Activated CD8-positive, alpha-beta T cell treated with anti-CD3 and anti-CD28 coated beads for 36 hours (primary cell): Measurements from ENCODE around the gene F8. TPM values are rescaled to one million over a fixed set of nuclear protein-coding genes. Genes with fewer than 3 reads are reported as not detected.

Experiments
- ATAC-seq: fragments of 200-7000 bp; cut with Tn5 transposase; one replicate; pipeline ENCODE4 v1.10.0; 2021; ENCODE audit warnings: mild to moderate bottlenecking, moderate library complexity
- CTCF ChIA-PET: fragments of 350-600 bp; sonication (Branson Sonifier 250); formaldehyde crosslinking; loops from one replicate; lab custom pipeline; 2021; ENCODE audit warnings: antibody characterized with exemption; lab: Charles Lee
- POLR2A ChIA-PET: fragments of 350-600 bp; sonication (Branson Sonifier 250); formaldehyde crosslinking; loops from one replicate; lab custom pipeline; 2021; ENCODE audit warnings: antibody characterized with exemption; lab: Charles Lee
- DNase-seq: peaks from one replicate; pipeline ENCODE4 v3.0.0-alpha.2; 2020
- H3K27ac Mint-ChIP-seq: one replicate; pipeline ENCODE4 v1.8.0; 2021; ENCODE audit warnings: mild to moderate bottlenecking, mixed read lengths
- H3K27me3 Mint-ChIP-seq: one replicate; pipeline ENCODE4 v1.8.0; 2021; ENCODE audit warnings: mixed read lengths
- H3K36me3 Mint-ChIP-seq: one replicate; pipeline ENCODE4 v1.8.0; 2021; ENCODE audit warnings: low read depth, mixed read lengths
- H3K4me1 Mint-ChIP-seq: one replicate; pipeline ENCODE4 v1.8.0; 2021; ENCODE audit warnings: low read depth, mixed read lengths
- H3K4me3 Mint-ChIP-seq: one replicate; pipeline ENCODE4 v1.8.0; 2021; ENCODE audit warnings: mild to moderate bottlenecking, moderate library complexity, mixed read lengths
- H3K9me3 Mint-ChIP-seq: one replicate; pipeline ENCODE4 v1.8.0; 2021; ENCODE audit warnings: mixed read lengths
- CTCF ChIP-seq: fragments of 200-600 bp; IDR thresholded peaks from one replicate; pipeline ENCODE4 v1.8.0; 2022; ENCODE audit warnings: antibody characterized with exemption, mild to moderate bottlenecking
- intact Hi-C: fragments of 100-400 bp; cut with micrococcal nuclease; formaldehyde crosslinking; loops from one replicate; pipeline ENCODE4 v1.10.0; 2022
- total RNA-seq, 2 experiments: library from RNA; stranded (reverse); gene quantifications; one replicate each; pipeline ENCODE4 v1.2.3, GENCODE V29; 2021

F8 gene
- total RNA-seq, 2 experiments from 2014 or later = 4.1 to 4.4 TPM

DNA sequence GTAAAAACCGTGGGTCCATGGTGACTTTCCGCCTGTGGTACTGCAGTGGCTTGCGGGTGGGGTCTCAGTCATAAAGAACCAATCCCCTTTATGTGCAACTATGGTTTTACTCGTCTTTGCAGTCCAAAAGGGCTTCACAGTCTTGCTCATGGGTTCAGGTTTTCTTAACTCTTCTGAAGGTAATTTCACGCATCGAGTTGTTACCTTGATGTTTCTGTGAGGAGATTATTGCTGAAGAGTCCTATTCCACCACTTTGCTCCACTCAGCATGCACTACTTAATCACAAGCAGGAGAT, 41.5 kb downstream of the F8 start:
- POLR2A ChIA-PET = no interaction called here
- Mint-ChIP-seq H3K36me3 (no peaks in the 10 kb centered on the region), H3K4me1 (peaks cover 5% of the 10 kb centered on the region), H3K4me3 (peak overlapping the region; percentile 73), H3K9me3 (peaks cover 4% of the 10 kb centered on the region), H3K27me3 (no peaks in the 10 kb centered on the region), H3K27ac (no peak overlapping the region)
- ATAC-seq = no peak
- no peak for TF ChIP-seq CTCF
- intact Hi-C loops = loop anchor here (1.0 to 10.0 kb wide), 2 partner anchors 76 to 164 kb away; no protein-coding TSS in a partner anchor
- CTCF ChIA-PET = interaction anchor here (1.5 to 9.4 kb wide), 2 partner anchors 10 to 76 kb away, joined by 4 to 67 read pairs; no protein-coding TSS in a partner anchor
- no peak for DNase-seq

DNA sequence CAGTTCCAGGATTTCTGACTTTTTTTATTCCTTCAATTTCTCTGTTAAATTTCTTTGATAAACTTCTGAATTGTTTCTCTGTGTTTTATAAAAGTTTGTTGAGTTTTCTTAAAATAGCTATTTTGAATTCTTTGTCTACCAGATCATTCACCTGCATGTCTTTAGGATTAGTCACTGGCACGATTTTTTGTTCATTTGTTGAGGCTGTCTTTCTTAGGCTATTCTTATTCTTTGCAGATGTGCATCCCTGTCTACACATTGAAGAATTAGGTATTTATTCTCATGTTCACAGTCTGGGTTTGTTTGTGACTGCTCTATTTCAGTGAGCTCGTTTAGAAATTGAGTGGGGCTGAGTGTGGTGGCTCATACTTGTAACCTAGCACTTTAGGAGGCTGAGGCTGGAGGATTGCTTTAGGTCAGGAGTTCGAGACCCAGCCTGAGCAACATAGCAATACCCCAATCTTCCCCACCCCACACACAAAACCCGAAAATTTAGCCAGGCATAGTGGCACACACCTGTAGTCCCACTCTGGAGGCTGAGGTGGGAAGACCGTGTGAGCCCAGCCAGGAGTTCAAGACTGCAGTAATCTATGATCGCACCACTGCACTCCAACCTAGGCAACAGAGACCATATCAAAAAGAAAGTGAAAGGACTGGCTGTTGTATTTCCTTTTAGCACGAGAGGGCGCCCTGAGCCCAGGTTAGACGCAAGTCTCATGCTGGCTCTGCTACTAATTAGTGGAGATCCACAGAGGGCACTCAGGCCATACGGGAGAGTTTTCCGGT, 42.0 kb downstream of the F8 start:
- H3K27ac Mint-ChIP-seq = peak overlapping the region; percentile 76
- POLR2A ChIA-PET = no interaction called here

GRCh38 chrX:154979629-154980028, 42.9 kb downstream of the F8 start:
- intact Hi-C loops = loop anchor here (10.0 kb wide), 1 partner anchor 165 kb away; no protein-coding TSS in a partner anchor
- Mint-ChIP-seq H3K4me1 (peaks cover 5% of the 10 kb centered on the region), H3K4me3 (no peak overlapping the region), H3K9me3 (peaks cover 4% of the 10 kb centered on the region), H3K27ac (no peak overlapping the region), H3K36me3 (no peaks in the 10 kb centered on the region), H3K27me3 (peaks cover 2% of the 10 kb centered on the region)
- DNase-seq (no peak), ATAC-seq (no peak)
- TF ChIP-seq CTCF = no peak
- CTCF ChIA-PET = interaction anchor here (0.8 to 1.8 kb wide), 9 partner anchors 11 to 238 kb away, joined by 3 to 16 read pairs (median 3); no protein-coding TSS in a partner anchor
- POLR2A ChIA-PET = no interaction called here

More for the DNA sequence above, 42.0 kb downstream of the F8 start:
- Mint-ChIP-seq H3K4me1 (peaks cover 5% of the 10 kb centered on the region), H3K27me3 (no peaks in the 10 kb centered on the region), H3K36me3 (no peaks in the 10 kb centered on the region), H3K4me3 (peak overlapping the region; percentile 73), H3K9me3 (peaks cover 4% of the 10 kb centered on the region)
- peak; percentile 47 for TF ChIP-seq CTCF
- ATAC-seq (peak; percentile 99), DNase-seq (peak; percentile 87)
- intact Hi-C loops = loop anchor here (1.0 to 10.0 kb wide), 2 partner anchors 77 to 164 kb away; no protein-coding TSS in a partner anchor
- CTCF ChIA-PET = interaction anchor here (0.7 to 1.8 kb wide), 11 partner anchors 10 to 237 kb away, joined by 3 to 16 read pairs (median 4); no protein-coding TSS in a partner anchor

GRCh38 chrX:154968353-154968752, 54.2 kb downstream of the F8 start:
- no peak for TF ChIP-seq CTCF
- H3K9me3 Mint-ChIP-seq = no peaks in the 10 kb centered on the region
- intact Hi-C loops = no loop called here
- H3K27me3 Mint-ChIP-seq = no peaks in the 10 kb centered on the region
- H3K4me1 Mint-ChIP-seq = no peaks in the 10 kb centered on the region
- H3K27ac Mint-ChIP-seq = no peak overlapping the region
- no peak overlapping the region for H3K4me3 Mint-ChIP-seq
- ChIA-PET CTCF (interaction anchor here (1.4 kb wide), 1 partner anchor 12 kb away, joined by 3 read pairs; no protein-coding TSS in a partner anchor), POLR2A (no interaction called here)
- H3K36me3 Mint-ChIP-seq = no peaks in the 10 kb centered on the region
- DNase-seq (no peak), ATAC-seq (no peak)

- Mint-ChIP-seq H3K27me3 (no peaks in the 10 kb centered on the region), H3K4me1 (no peaks in the 10 kb centered on the region), H3K9me3 (no peaks in the 10 kb centered on the region), H3K36me3 (no peaks in the 10 kb centered on the region), H3K4me3 (no peak overlapping the region), H3K27ac (no peak overlapping the region)
- ChIA-PET POLR2A (no interaction called here), CTCF (no interaction called here)
- ATAC-seq (no peak), DNase-seq (no peak)
- TF ChIP-seq CTCF = no peak
- intact Hi-C loops = no loop called here
These were observed 54.9 kb downstream of the F8 start for GRCh38 chrX:154967603-154968002.
